ENCODE data around the gene KLHL6. TPM values are rescaled to one million over a fixed set of nuclear protein-coding genes. Genes with fewer than 3 reads are reported as not detected.
"Not testable (repeated sequence)": the region's sequence is repeated elsewhere in the genome, so short reads cannot be mapped to it uniquely, and the experiment has no call there.

KLHL6 gene
- total RNA-seq, 2 donors from 2014 or later = 0.33 to 0.40 TPM

GRCh38 chr3:183526838-183527427 lies 28.6 kb downstream of the KLHL6 start:
- WGBS, 2 experiments (ENCODE audit: insufficient coverage in 1 of 2, insufficient read length in 1 of 2) = 82 to 91% methylated on average over 2 of the region's 4 CpGs
- no peaks in the 10 kb centered on the region for H3K36me3 ChIP-seq (ENCODE audit: control insufficient read depth, insufficient read depth, low read length)
- no peaks in the 10 kb centered on the region for H3K9me3 ChIP-seq (ENCODE audit: control insufficient read depth, low read length)
- H3K27ac Mint-ChIP-seq = no peak overlapping the region
- H3K27me3 ChIP-seq (ENCODE audit: control insufficient read depth, insufficient read depth, low read length, poor library complexity, severe bottlenecking) = no peaks in the 10 kb centered on the region
- no peak overlapping the region for H3K9ac ChIP-seq (ENCODE audit: extremely low read depth, low read length, poor library complexity, severe bottlenecking)
- peaks cover 7% of the 10 kb centered on the region for H3K27me3 Mint-ChIP-seq (ENCODE audit: insufficient read depth)
- DNase-seq = no peak
- no peak overlapping the region for H3K27ac ChIP-seq (ENCODE audit: low read depth, low read length)
- no peaks in the 10 kb centered on the region for H3K36me3 Mint-ChIP-seq (ENCODE audit: low read depth)
- H3K4me1 ChIP-seq (ENCODE audit: control insufficient read depth, insufficient read depth, low read length) = no peaks in the 10 kb centered on the region
- peaks cover 11% of the 10 kb centered on the region for H3K4me1 Mint-ChIP-seq
- no peak overlapping the region for H3K4me3 ChIP-seq (ENCODE audit: low read length)
- no peaks in the 10 kb centered on the region for H3K9me3 Mint-ChIP-seq
- H3K4me3 Mint-ChIP-seq = no peak overlapping the region
- no peak for TF ChIP-seq CTCF (conservative IDR thresholded peaks at IDR 0.05)

- Histone ChIP-seq H3K27ac (ENCODE audit: low read depth, low read length) (no peak overlapping the region), H3K9me3 (ENCODE audit: control insufficient read depth, low read length) (no peaks in the 10 kb centered on the region), H3K4me3 (ENCODE audit: low read length) (no peak overlapping the region), H3K9ac (ENCODE audit: extremely low read depth, low read length, poor library complexity, severe bottlenecking) (no peak overlapping the region), H3K4me1 (ENCODE audit: control insufficient read depth, insufficient read depth, low read length) (no peaks in the 10 kb centered on the region), H3K36me3 (ENCODE audit: control insufficient read depth, insufficient read depth, low read length) (no peaks in the 10 kb centered on the region), H3K27me3 (ENCODE audit: control insufficient read depth, insufficient read depth, low read length, poor library complexity, severe bottlenecking) (no peaks in the 10 kb centered on the region)
- no peak for TF ChIP-seq CTCF (conservative IDR thresholded peaks at IDR 0.05)
- Mint-ChIP-seq H3K27ac (no peak overlapping the region), H3K9me3 (no peaks in the 10 kb centered on the region), H3K4me1 (peaks cover 20% of the 10 kb centered on the region), H3K36me3 (ENCODE audit: low read depth) (no peaks in the 10 kb centered on the region), H3K4me3 (no peak overlapping the region), H3K27me3 (ENCODE audit: insufficient read depth) (peaks cover 2% of the 10 kb centered on the region)
- WGBS, 2 experiments (ENCODE audit: insufficient coverage in 1 of 2, insufficient read length in 1 of 2) = 93 to 97% methylated on average over 5 to 6 of the region's 6 CpGs
- no peak for DNase-seq
Measured at GRCh38 chr3:183524476-183524875, 31.0 kb downstream of the KLHL6 start.

GRCh38 chr3:183520741-183521556 lies 34.6 kb downstream of the KLHL6 start:
- peaks cover 26% of the 10 kb centered on the region for H3K4me1 Mint-ChIP-seq
- peak overlapping the region; percentile 82 for H3K27ac Mint-ChIP-seq
- not testable (repeated sequence) for H3K36me3 ChIP-seq (ENCODE audit: control insufficient read depth, insufficient read depth, low read length); H3K4me1 ChIP-seq (ENCODE audit: control insufficient read depth, insufficient read depth, low read length); DNase-seq; H3K27me3 Mint-ChIP-seq (ENCODE audit: insufficient read depth); H3K4me3 Mint-ChIP-seq; H3K9me3 Mint-ChIP-seq; H3K27ac ChIP-seq (ENCODE audit: low read depth, low read length); H3K9ac ChIP-seq (ENCODE audit: extremely low read depth, low read length, poor library complexity, severe bottlenecking); H3K36me3 Mint-ChIP-seq (ENCODE audit: low read depth); H3K4me3 ChIP-seq (ENCODE audit: low read length); H3K27me3 ChIP-seq (ENCODE audit: control insufficient read depth, insufficient read depth, low read length, poor library complexity, severe bottlenecking); H3K9me3 ChIP-seq (ENCODE audit: control insufficient read depth, low read length)
- 79 to 84% methylated on average over 16 to 19 of the region's 19 CpGs for WGBS, 2 experiments (ENCODE audit: insufficient coverage in 1 of 2, insufficient read length in 1 of 2)

GRCh38 chr3:183520295-183520694 lies 35.2 kb downstream of the KLHL6 start:
- H3K27me3 Mint-ChIP-seq (ENCODE audit: insufficient read depth); H3K27ac ChIP-seq (ENCODE audit: low read depth, low read length); H3K4me1 ChIP-seq (ENCODE audit: control insufficient read depth, insufficient read depth, low read length); H3K27me3 ChIP-seq (ENCODE audit: control insufficient read depth, insufficient read depth, low read length, poor library complexity, severe bottlenecking); H3K9ac ChIP-seq (ENCODE audit: extremely low read depth, low read length, poor library complexity, severe bottlenecking); H3K9me3 Mint-ChIP-seq; H3K36me3 Mint-ChIP-seq (ENCODE audit: low read depth); H3K4me3 Mint-ChIP-seq; H3K36me3 ChIP-seq (ENCODE audit: control insufficient read depth, insufficient read depth, low read length); H3K9me3 ChIP-seq (ENCODE audit: control insufficient read depth, low read length); DNase-seq; H3K4me3 ChIP-seq (ENCODE audit: low read length): not testable (repeated sequence)
- peak overlapping the region; percentile 82 for H3K27ac Mint-ChIP-seq
- 81 to 95% methylated on average over 2 to 8 of the region's 8 CpGs for WGBS, 2 experiments (ENCODE audit: insufficient coverage in 1 of 2, insufficient read length in 1 of 2)
- peaks cover 26% of the 10 kb centered on the region for H3K4me1 Mint-ChIP-seq
